Choroid plexus epithelial cell (primary cell): ENCODE data around the gene DHX57.
A peak's percentile ranks its signal among the peaks of the same experiment; 100 is the strongest.

Experiments used
- DNase-seq: peaks from one replicate; pipeline ENCODE4 v3.0.0-alpha.2; 2010; ENCODE audit warnings: low read depth
- H3K4me3 ChIP-seq: 2 replicates; pipeline ENCODE4 v1.5.1; 2011; ENCODE audit warnings: low read depth, mild to moderate bottlenecking, control low read depth, low read length, moderate library complexity
- CTCF ChIP-seq: conservative IDR thresholded peaks from 2 replicates; pipeline ENCODE4 v1.5.1; 2011; ENCODE audit warnings: low read depth, mild to moderate bottlenecking, control low read depth, inconsistent platforms, low read length, moderate library complexity

DHX57 gene

GRCh38 chr2:38791744-38792143 is 84.0 kb downstream of the DHX57 start:
- TF ChIP-seq CTCF = no peak
- no peak for DNase-seq

GRCh38 chr2:38789691-38790090 is 86.0 kb downstream of the DHX57 start:
- no peak overlapping the region for H3K4me3 ChIP-seq
- no peak for TF ChIP-seq CTCF
- DNase-seq = no peak

More at GRCh38 chr2:38791744-38792143, 84.0 kb downstream of the DHX57 start:
- no peak overlapping the region for H3K4me3 ChIP-seq

- H3K4me3 ChIP-seq = no peak overlapping the region
- DNase-seq = no peak
- TF ChIP-seq CTCF = no peak
Observed at GRCh38 chr2:38788306-38788705, 87.4 kb downstream of the DHX57 start.

GRCh38 chr2:38783586-38783985 is 92.1 kb downstream of the DHX57 start:
- DNase-seq = no peak
- no peak for TF ChIP-seq CTCF
- no peak overlapping the region for H3K4me3 ChIP-seq

- H3K4me3 ChIP-seq = peak overlapping the region; percentile 73
- TF ChIP-seq CTCF = no peak
- DNase-seq = no peak
Observed at GRCh38 chr2:38778687-38779082, 97.0 kb downstream of the DHX57 start.

GRCh38 chr2:38776531-38776930 is 99.2 kb downstream of the DHX57 start:
- no peak for DNase-seq
- no peak overlapping the region for H3K4me3 ChIP-seq
- TF ChIP-seq CTCF = no peak

- TF ChIP-seq CTCF = no peak
- no peak for DNase-seq
- H3K4me3 ChIP-seq = no peak overlapping the region
Observed at GRCh38 chr2:38775921-38776225, 99.9 kb downstream of the DHX57 start.
